Mesendoderm (in vitro differentiated cells): Measurements from ENCODE around the gene ATE1.

ENCODE experiments used
- DNase-seq: peaks from one replicate; pipeline ENCODE4 v3.0.0; 2013
- H2AK5ac ChIP-seq: 2 replicates; pipeline ENCODE4 v1.6.1; 2013; ENCODE audit warnings: low read length, inconsistent platforms
- H2BK120ac ChIP-seq: 2 replicates; pipeline ENCODE4 v1.6.1; 2013; ENCODE audit warnings: low read depth, mild to moderate bottlenecking, low read length, moderate library complexity, mixed read lengths
- H2BK15ac ChIP-seq: replicated peaks from 2 replicates; pipeline ENCODE4 v1.6.1; 2013; ENCODE audit warnings: low read depth, mild to moderate bottlenecking, moderate library complexity
- H2BK5ac ChIP-seq: 2 replicates; pipeline ENCODE4 v1.6.1; 2013; ENCODE audit warnings: low read length, inconsistent platforms
- H3K18ac ChIP-seq: 2 replicates; pipeline ENCODE4 v1.6.1; 2013; ENCODE audit warnings: mild to moderate bottlenecking, low read length, mixed read lengths
- H3K23ac ChIP-seq: one replicate; pipeline ENCODE4 v1.6.1; 2013; ENCODE audit warnings: low read length
- H3K27ac ChIP-seq: 2 replicates; pipeline ENCODE4 v1.5.1; 2013; ENCODE audit warnings: low read depth, mild to moderate bottlenecking, inconsistent platforms, low read length, moderate library complexity
- H3K27me3 ChIP-seq: 2 replicates; pipeline ENCODE4 v1.6.1; 2013; ENCODE audit warnings: low read length, control low read depth, mild to moderate bottlenecking, inconsistent platforms; ENCODE audit not compliant: insufficient read depth, poor library complexity
- H3K36me3 ChIP-seq: 2 replicates; pipeline ENCODE4 v1.6.1; 2013; ENCODE audit warnings: low read length, inconsistent platforms; ENCODE audit not compliant: control insufficient read depth, insufficient read depth
- H3K4ac ChIP-seq: one replicate; pipeline ENCODE4 v1.6.1; 2013; ENCODE audit warnings: low read depth, mild to moderate bottlenecking, low read length, moderate library complexity
- H3K4me1 ChIP-seq: 2 replicates; pipeline ENCODE4 v1.6.1; 2013; ENCODE audit warnings: low read depth, low read length, inconsistent platforms; ENCODE audit not compliant: control insufficient read depth
- H3K4me2 ChIP-seq: 2 replicates; pipeline ENCODE4 v1.6.1; 2013; ENCODE audit warnings: low read length
- H3K4me3 ChIP-seq: 2 replicates; pipeline ENCODE4 v1.5.1; 2013; ENCODE audit warnings: mild to moderate bottlenecking, low read length
- H3K56ac ChIP-seq: one replicate; pipeline ENCODE4 v1.6.1; 2013; ENCODE audit warnings: low read length
- H3K79me1 ChIP-seq: 2 replicates; pipeline ENCODE4 v1.6.1; 2013; ENCODE audit warnings: low read length, inconsistent platforms
- H3K79me2 ChIP-seq: 2 replicates; pipeline ENCODE4 v1.6.1; 2013; ENCODE audit warnings: mild to moderate bottlenecking, low read length; ENCODE audit not compliant: control insufficient read depth, insufficient read depth
- H3K9ac ChIP-seq: 2 replicates; pipeline ENCODE4 v1.6.1; 2013; ENCODE audit warnings: low read length, inconsistent platforms
- H4K5ac ChIP-seq: one replicate; pipeline ENCODE4 v1.6.1; 2013; ENCODE audit warnings: low read length
- H4K8ac ChIP-seq: one replicate; pipeline ENCODE4 v1.6.1; 2013; ENCODE audit warnings: low read depth, mild to moderate bottlenecking, control low read depth, low read length, moderate library complexity
- WGBS: extraction: QIAGEN DNeasy Blood & Tissue Kit; methylation state at CpG from one replicate; pipeline ENCODE4 v1.1.7; 2013; ENCODE audit warnings: low lambda C conversion rate, missing lambda C conversion rate; ENCODE audit not compliant: insufficient coverage; ENCODE audit errors: extremely low coverage; 5-methylcytosine and 5-hydroxymethylcytosine counted together

Gene ATE1

DNA sequence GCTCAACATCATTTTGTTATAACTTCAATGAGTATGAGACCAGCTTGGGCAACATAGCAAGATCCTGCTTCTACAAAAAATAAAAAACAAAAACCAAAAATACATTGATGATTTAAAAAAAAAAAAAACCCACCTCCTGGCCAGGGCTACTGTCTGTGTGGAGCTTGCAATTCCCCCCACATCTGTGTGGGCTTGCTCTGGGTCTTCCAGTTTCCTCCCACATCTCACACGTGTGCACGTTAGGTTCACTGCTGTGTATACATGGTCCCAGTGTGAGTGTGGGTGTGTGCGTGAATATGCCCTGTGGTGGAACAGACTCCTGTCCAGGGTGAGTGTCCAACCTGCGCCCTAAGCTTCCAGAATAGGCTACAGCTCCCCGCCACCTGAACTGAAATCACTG, 41.6 kb downstream of the ATE1 start:
- H3K36me3 ChIP-seq = no peaks in the 10 kb centered on the region
- no peak overlapping the region for H3K56ac ChIP-seq
- no peak overlapping the region for H3K18ac ChIP-seq
- H3K27ac ChIP-seq = no peak overlapping the region
- H2BK5ac ChIP-seq = no peak overlapping the region
- no CpG with 5 or more reads among the region's 5 CpGs for WGBS
- no peak overlapping the region for H3K4me2 ChIP-seq
- H2BK15ac ChIP-seq = no peak overlapping the region
- no peak overlapping the region for H3K4me3 ChIP-seq
- no peak overlapping the region for H4K8ac ChIP-seq
- no peak overlapping the region for H2BK120ac ChIP-seq
- no peak overlapping the region for H2AK5ac ChIP-seq
- H3K79me1 ChIP-seq = no peaks in the 10 kb centered on the region
- no peak overlapping the region for H3K9ac ChIP-seq
- H4K5ac ChIP-seq = no peak overlapping the region
- no peaks in the 10 kb centered on the region for H3K79me2 ChIP-seq
- peaks cover 9% of the 10 kb centered on the region for H3K4me1 ChIP-seq
- no peak overlapping the region for H3K23ac ChIP-seq
- H3K27me3 ChIP-seq = no peaks in the 10 kb centered on the region
- no peak overlapping the region for H3K4ac ChIP-seq
- no peak for DNase-seq

DNA sequence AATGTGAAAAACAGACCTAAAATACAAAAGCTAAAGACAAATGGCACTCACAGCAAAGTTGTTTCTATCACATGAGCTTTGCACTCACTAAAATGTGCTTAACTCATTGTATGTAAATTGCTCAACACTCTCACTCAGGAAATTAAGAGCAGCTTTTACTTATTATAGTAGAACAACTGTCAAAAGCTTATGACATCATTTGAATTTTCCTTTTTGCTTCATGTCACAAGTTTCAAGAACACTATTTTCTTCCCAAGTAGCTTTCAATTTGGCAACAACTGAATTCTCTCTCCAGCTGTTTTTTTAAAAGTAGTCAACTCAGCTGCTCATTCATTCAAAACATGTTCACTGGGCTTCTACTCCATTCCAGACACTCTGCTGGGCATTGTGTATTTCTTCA, 46.9 kb downstream of the ATE1 start:
- Histone ChIP-seq H3K4me3 (no peak overlapping the region), H3K4ac (no peak overlapping the region), H3K79me1 (peaks cover 2% of the 10 kb centered on the region), H3K36me3 (no peaks in the 10 kb centered on the region), H3K23ac (no peak overlapping the region), H2BK15ac (no peak overlapping the region), H2BK120ac (no peak overlapping the region), H4K8ac (no peak overlapping the region), H3K4me1 (peaks cover 10% of the 10 kb centered on the region), H4K5ac (no peak overlapping the region), H2BK5ac (no peak overlapping the region), H3K27me3 (no peaks in the 10 kb centered on the region), H3K9ac (no peak overlapping the region), H3K18ac (no peak overlapping the region), H3K27ac (no peak overlapping the region), H2AK5ac (no peak overlapping the region), H3K56ac (no peak overlapping the region), H3K4me2 (no peak overlapping the region), H3K79me2 (no peaks in the 10 kb centered on the region)
- peak; percentile 22 for DNase-seq

DNA sequence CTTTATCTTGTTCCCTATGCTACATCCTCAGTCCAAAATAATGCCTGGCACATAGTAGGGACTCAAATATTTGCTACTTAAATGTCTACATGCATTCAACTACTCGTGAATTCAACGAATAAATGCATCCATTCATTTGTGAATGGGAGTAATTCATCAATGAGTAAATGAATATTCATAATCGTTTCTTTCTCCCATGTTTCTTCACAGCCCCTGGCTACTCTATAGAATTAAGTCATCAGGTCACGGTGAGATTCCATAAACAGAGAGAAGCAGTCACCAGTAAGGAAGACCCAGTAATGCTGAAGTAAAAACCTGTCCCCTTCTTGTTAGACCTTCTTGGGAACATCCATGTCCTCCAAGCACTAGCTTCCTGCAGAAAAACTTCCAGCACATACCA, 48.4 kb downstream of the ATE1 start:
- H2AK5ac ChIP-seq = no peak overlapping the region
- H3K4me3 ChIP-seq = no peak overlapping the region
- DNase-seq = no peak
- H4K5ac ChIP-seq = no peak overlapping the region
- H3K27me3 ChIP-seq = no peaks in the 10 kb centered on the region
- no CpG with 5 or more reads among the region's 4 CpGs for WGBS
- peaks cover 2% of the 10 kb centered on the region for H3K79me1 ChIP-seq
- H3K56ac ChIP-seq = no peak overlapping the region
- no peak overlapping the region for H2BK5ac ChIP-seq
- H3K36me3 ChIP-seq = no peaks in the 10 kb centered on the region
- H3K27ac ChIP-seq = no peak overlapping the region
- H3K4ac ChIP-seq = no peak overlapping the region
- H2BK120ac ChIP-seq = no peak overlapping the region
- no peak overlapping the region for H4K8ac ChIP-seq
- H2BK15ac ChIP-seq = no peak overlapping the region
- no peak overlapping the region for H3K23ac ChIP-seq
- no peaks in the 10 kb centered on the region for H3K79me2 ChIP-seq
- H3K4me1 ChIP-seq = peaks cover 10% of the 10 kb centered on the region
- H3K4me2 ChIP-seq = no peak overlapping the region
- H3K9ac ChIP-seq = no peak overlapping the region
- H3K18ac ChIP-seq = no peak overlapping the region

DNA sequence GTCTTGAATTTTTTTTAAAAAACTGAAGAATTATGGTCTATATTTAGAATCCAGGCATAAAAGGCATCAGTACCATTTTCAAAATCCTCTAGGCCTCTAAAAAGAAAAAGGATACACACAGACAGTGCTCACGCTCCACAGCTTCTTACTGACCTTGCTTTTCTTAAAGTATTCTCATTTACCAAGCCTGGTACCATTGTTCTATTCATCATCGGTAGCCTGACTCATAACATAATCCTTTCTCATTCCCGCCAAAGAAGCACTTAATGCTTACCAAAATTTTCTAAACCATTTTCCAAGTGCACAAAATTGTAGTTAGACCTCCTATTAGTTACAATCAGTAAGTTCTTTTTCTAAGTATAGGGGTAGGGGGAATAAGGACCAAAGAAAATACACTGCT, 54.6 kb downstream of the ATE1 start:
- no peak overlapping the region for H3K9ac ChIP-seq
- no peaks in the 10 kb centered on the region for H3K4me1 ChIP-seq
- H3K79me2 ChIP-seq = no peaks in the 10 kb centered on the region
- H3K18ac ChIP-seq = no peak overlapping the region
- no peak overlapping the region for H4K8ac ChIP-seq
- H3K36me3 ChIP-seq = no peaks in the 10 kb centered on the region
- no peak overlapping the region for H3K27ac ChIP-seq
- H3K23ac ChIP-seq = no peak overlapping the region
- no peak overlapping the region for H3K4ac ChIP-seq
- no peak for DNase-seq
- no peak overlapping the region for H2BK5ac ChIP-seq
- H3K27me3 ChIP-seq = no peaks in the 10 kb centered on the region
- no peak overlapping the region for H3K4me2 ChIP-seq
- H3K79me1 ChIP-seq = no peaks in the 10 kb centered on the region
- H3K4me3 ChIP-seq = no peak overlapping the region
- H4K5ac ChIP-seq = no peak overlapping the region
- no CpG with 5 or more reads among the region's 3 CpGs for WGBS
- H2AK5ac ChIP-seq = no peak overlapping the region
- no peak overlapping the region for H3K56ac ChIP-seq
- H2BK120ac ChIP-seq = no peak overlapping the region
- H2BK15ac ChIP-seq = no peak overlapping the region

DNA sequence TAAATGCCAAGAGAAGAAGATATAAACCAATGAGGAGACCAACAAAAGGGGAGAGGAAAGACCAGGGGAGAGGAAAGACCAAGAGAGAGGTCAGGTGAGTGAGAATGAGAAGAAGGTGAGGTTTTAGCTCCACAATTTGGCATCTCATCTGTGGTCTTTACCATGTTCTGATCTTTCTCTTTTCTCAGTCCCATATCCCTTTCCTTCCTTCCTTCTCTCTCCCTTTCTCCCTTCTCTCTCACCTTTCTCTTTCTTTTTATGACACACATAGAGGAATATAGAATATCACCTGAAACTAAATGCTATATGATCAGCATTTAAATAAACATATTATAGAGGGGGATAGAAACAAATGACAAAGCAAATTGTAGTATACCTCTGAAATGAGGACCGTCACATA, 57.4 kb downstream of the ATE1 start:
- no peak overlapping the region for H3K56ac ChIP-seq
- no peak overlapping the region for H3K18ac ChIP-seq
- WGBS = no CpG with 5 or more reads among the region's 1 CpG
- no peak overlapping the region for H3K27ac ChIP-seq
- H3K4me1 ChIP-seq = no peaks in the 10 kb centered on the region
- H3K9ac ChIP-seq = no peak overlapping the region
- no peaks in the 10 kb centered on the region for H3K27me3 ChIP-seq
- no peaks in the 10 kb centered on the region for H3K79me2 ChIP-seq
- DNase-seq = no peak
- H3K23ac ChIP-seq = no peak overlapping the region
- no peak overlapping the region for H3K4me2 ChIP-seq
- no peak overlapping the region for H4K8ac ChIP-seq
- no peaks in the 10 kb centered on the region for H3K79me1 ChIP-seq
- no peaks in the 10 kb centered on the region for H3K36me3 ChIP-seq
- no peak overlapping the region for H2BK120ac ChIP-seq
- H3K4ac ChIP-seq = no peak overlapping the region
- H4K5ac ChIP-seq = no peak overlapping the region
- H2AK5ac ChIP-seq = no peak overlapping the region
- H3K4me3 ChIP-seq = no peak overlapping the region
- H2BK15ac ChIP-seq = no peak overlapping the region
- no peak overlapping the region for H2BK5ac ChIP-seq

DNA sequence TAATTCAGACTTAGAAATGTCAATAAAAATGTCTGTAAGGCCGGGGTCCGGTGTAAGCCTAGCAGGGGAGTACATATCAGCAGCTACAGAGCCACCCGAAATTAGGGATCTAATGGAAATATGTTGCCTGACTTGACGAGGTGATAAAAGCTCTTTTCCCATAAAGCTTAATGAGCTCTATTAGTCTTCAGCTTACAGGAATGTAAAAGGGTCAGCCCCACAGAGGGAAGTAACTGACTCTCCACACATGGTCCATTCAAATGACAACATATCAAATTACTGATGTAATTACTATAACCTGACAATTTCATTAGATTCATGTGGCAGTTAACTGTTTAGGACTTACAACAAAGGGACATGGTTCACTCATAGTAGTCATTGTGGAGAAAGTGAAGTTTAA, 62.3 kb downstream of the ATE1 start:
- no CpG with 5 or more reads among the region's 4 CpGs for WGBS
- no peaks in the 10 kb centered on the region for H3K36me3 ChIP-seq

More for the DNA sequence above, 62.3 kb downstream of the ATE1 start:
- no peak overlapping the region for H2BK120ac ChIP-seq
- no peak overlapping the region for H3K23ac ChIP-seq
- H3K79me1 ChIP-seq = no peaks in the 10 kb centered on the region
- H3K79me2 ChIP-seq = no peaks in the 10 kb centered on the region
- no peak overlapping the region for H3K27ac ChIP-seq
- peak; percentile 10 for DNase-seq
- no peak overlapping the region for H4K8ac ChIP-seq
- H3K18ac ChIP-seq = no peak overlapping the region
- no peaks in the 10 kb centered on the region for H3K27me3 ChIP-seq
- H3K56ac ChIP-seq = no peak overlapping the region
- no peak overlapping the region for H3K9ac ChIP-seq
- H3K4me1 ChIP-seq = no peaks in the 10 kb centered on the region
- H2BK5ac ChIP-seq = no peak overlapping the region
- H3K4ac ChIP-seq = no peak overlapping the region
- no peak overlapping the region for H4K5ac ChIP-seq
- no peak overlapping the region for H3K4me2 ChIP-seq
- H2AK5ac ChIP-seq = no peak overlapping the region
- H2BK15ac ChIP-seq = no peak overlapping the region
- H3K4me3 ChIP-seq = no peak overlapping the region
